WTC11 (cell line): Measurements from ENCODE around the gene FAF1. TPM values are rescaled to one million over a fixed set of nuclear protein-coding genes. Genes with fewer than 3 reads are reported as not detected.

Experiments
- ATAC-seq: fragments of 200-7000 bp; cut with Tn5 transposase; 2 replicates; pipeline ENCODE4 v1.10.0; 2021; ENCODE audit warnings: mild to moderate bottlenecking, moderate library complexity
- CTCF ChIA-PET: fragments of 300-600 bp; sonication (Branson Sonifier 250); formaldehyde crosslinking; loops from one replicate; lab custom pipeline; 2021; ENCODE audit warnings: antibody characterized with exemption; lab: Charles Lee
- POLR2A ChIA-PET: fragments of 350-600 bp; sonication (Branson Sonifier 250); formaldehyde crosslinking; loops from one replicate; lab custom pipeline; 2021; ENCODE audit warnings: antibody characterized with exemption; lab: Charles Lee
- DNase-seq: peaks from one replicate; pipeline ENCODE4 v3.0.0; 2021; ENCODE audit warnings: low spot score
- H3K27ac Mint-ChIP-seq: 2 replicates; pipeline ENCODE4 v1.8.0; 2021; ENCODE audit warnings: mixed read lengths
- H3K27me3 Mint-ChIP-seq: 2 replicates; pipeline ENCODE4 v1.8.0; 2021; ENCODE audit warnings: low read depth, mild to moderate bottlenecking, moderate library complexity, mixed read lengths
- H3K36me3 Mint-ChIP-seq: 2 replicates; pipeline ENCODE4 v1.8.0; 2021; ENCODE audit warnings: mixed read lengths
- H3K4me1 Mint-ChIP-seq: 2 replicates; pipeline ENCODE4 v1.8.0; 2022; ENCODE audit warnings: mixed read lengths
- H3K4me3 Mint-ChIP-seq: 2 replicates; pipeline ENCODE4 v1.8.0; 2021; ENCODE audit warnings: mild to moderate bottlenecking, moderate library complexity, mixed read lengths
- H3K9me3 Mint-ChIP-seq: 2 replicates; pipeline ENCODE4 v1.8.0; 2021; ENCODE audit warnings: mixed read lengths
- ARID4B ChIP-seq: sonication (generic); formaldehyde crosslinking; IDR thresholded peaks from 2 replicates; pipeline ENCODE4 v1.8.0; 2023; ENCODE audit warnings: missing genetic modification reagents, mild to moderate bottlenecking, borderline replicate concordance
- ETV6 ChIP-seq: sonication (generic); formaldehyde crosslinking; IDR thresholded peaks from 2 replicates; pipeline ENCODE4 v1.8.1; 2022; ENCODE audit warnings: mild to moderate bottlenecking, missing genetic modification reagents
- HMGA2 ChIP-seq: fragments of 250-450 bp; sonication (Bioruptor Pico); IDR thresholded peaks from 2 replicates; pipeline ENCODE4 v1.4.0; 2021; ENCODE audit warnings: mild to moderate bottlenecking, moderate library complexity
- HMGXB4 ChIP-seq: sonication (generic); formaldehyde crosslinking; IDR thresholded peaks from 2 replicates; pipeline ENCODE4 v1.8.1; 2023; ENCODE audit warnings: mild to moderate bottlenecking, moderate library complexity, missing genetic modification reagents
- MLX ChIP-seq: sonication (generic); formaldehyde crosslinking; IDR thresholded peaks from 2 replicates; pipeline ENCODE4 v1.8.1; 2023; ENCODE audit warnings: mild to moderate bottlenecking, missing genetic modification reagents, moderate library complexity
- PRRX2 ChIP-seq: fragments of 250-450 bp; sonication (Bioruptor Pico); IDR thresholded peaks from 2 replicates; pipeline ENCODE4 v1.8.0; 2021; ENCODE audit warnings: mild to moderate bottlenecking
- USF2 ChIP-seq: sonication (generic); formaldehyde crosslinking; IDR thresholded peaks from 2 replicates; pipeline ENCODE4 v1.8.1; 2023; ENCODE audit warnings: mild to moderate bottlenecking, missing genetic modification reagents, moderate library complexity
- ZBTB43 ChIP-seq: sonication (generic); formaldehyde crosslinking; IDR thresholded peaks from 2 replicates; pipeline ENCODE4 v1.8.1; 2023; ENCODE audit warnings: mild to moderate bottlenecking, missing genetic modification reagents
- ZNF121 ChIP-seq: sonication (generic); formaldehyde crosslinking; IDR thresholded peaks from 2 replicates; pipeline ENCODE4 v1.8.0; 2023; ENCODE audit warnings: missing genetic modification reagents
- ZNF423 ChIP-seq: fragments of 250-450 bp; sonication (Bioruptor Pico); IDR thresholded peaks from 2 replicates; pipeline ENCODE4 v2.1.2; 2022; ENCODE audit warnings: mild to moderate bottlenecking, moderate library complexity
- ZNF512 ChIP-seq: sonication (generic); formaldehyde crosslinking; IDR thresholded peaks from 2 replicates; pipeline ENCODE4 v1.8.1; 2022; ENCODE audit warnings: missing genetic modification reagents, borderline replicate concordance
- total RNA-seq: library from RNA; stranded (reverse); gene quantifications from 3 replicates; pipeline ENCODE4 v1.2.3, GENCODE V29; 2021
- TF ChIP-seq, protein P1 (sequence below): sonication (generic); formaldehyde crosslinking; IDR thresholded peaks from 2 replicates; pipeline ENCODE4 v1.8.0; 2023; ENCODE audit warnings: mild to moderate bottlenecking, missing genetic modification reagents
- TF ChIP-seq, protein P2 (sequence below): sonication (generic); formaldehyde crosslinking; IDR thresholded peaks from 2 replicates; pipeline ENCODE4 v1.8.1; 2022; ENCODE audit warnings: mild to moderate bottlenecking, moderate library complexity, missing genetic modification reagents
- TF ChIP-seq, protein P3 (sequence below): fragments of 250-450 bp; sonication (Bioruptor Pico); IDR thresholded peaks from 2 replicates; pipeline ENCODE4 v1.9.0; 2021; ENCODE audit warnings: mild to moderate bottlenecking
- TF ChIP-seq, protein P4 (sequence below): sonication (generic); formaldehyde crosslinking; IDR thresholded peaks from 2 replicates; pipeline ENCODE4 v1.8.1; 2022; ENCODE audit warnings: low read depth, mild to moderate bottlenecking, moderate library complexity, missing genetic modification reagents, borderline replicate concordance

Gene FAF1
- total RNA-seq, 1 experiment from 2014 or later = 53.5 TPM

GRCh38 chr1:50646526-50646925 is 313.5 kb downstream of the FAF1 start (continued):
- TF ChIP-seq ZBTB43 = no peak
- TF ChIP-seq USF2 (CRISPR knock-in tag) = no peak
- no peak for TF ChIP-seq ZNF121
- TF ChIP-seq ZNF423 = no peak
- TF ChIP-seq, protein P1, sequence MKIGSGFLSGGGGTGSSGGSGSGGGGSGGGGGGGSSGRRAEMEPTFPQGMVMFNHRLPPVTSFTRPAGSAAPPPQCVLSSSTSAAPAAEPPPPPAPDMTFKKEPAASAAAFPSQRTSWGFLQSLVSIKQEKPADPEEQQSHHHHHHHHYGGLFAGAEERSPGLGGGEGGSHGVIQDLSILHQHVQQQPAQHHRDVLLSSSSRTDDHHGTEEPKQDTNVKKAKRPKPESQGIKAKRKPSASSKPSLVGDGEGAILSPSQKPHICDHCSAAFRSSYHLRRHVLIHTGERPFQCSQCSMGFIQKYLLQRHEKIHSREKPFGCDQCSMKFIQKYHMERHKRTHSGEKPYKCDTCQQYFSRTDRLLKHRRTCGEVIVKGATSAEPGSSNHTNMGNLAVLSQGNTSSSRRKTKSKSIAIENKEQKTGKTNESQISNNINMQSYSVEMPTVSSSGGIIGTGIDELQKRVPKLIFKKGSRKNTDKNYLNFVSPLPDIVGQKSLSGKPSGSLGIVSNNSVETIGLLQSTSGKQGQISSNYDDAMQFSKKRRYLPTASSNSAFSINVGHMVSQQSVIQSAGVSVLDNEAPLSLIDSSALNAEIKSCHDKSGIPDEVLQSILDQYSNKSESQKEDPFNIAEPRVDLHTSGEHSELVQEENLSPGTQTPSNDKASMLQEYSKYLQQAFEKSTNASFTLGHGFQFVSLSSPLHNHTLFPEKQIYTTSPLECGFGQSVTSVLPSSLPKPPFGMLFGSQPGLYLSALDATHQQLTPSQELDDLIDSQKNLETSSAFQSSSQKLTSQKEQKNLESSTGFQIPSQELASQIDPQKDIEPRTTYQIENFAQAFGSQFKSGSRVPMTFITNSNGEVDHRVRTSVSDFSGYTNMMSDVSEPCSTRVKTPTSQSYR (CRISPR knock-in tag) = no peak
- TF ChIP-seq ZNF512 = no peak
- no peak for TF ChIP-seq PRRX2 (CRISPR knock-in tag)
- TF ChIP-seq, protein P2, sequence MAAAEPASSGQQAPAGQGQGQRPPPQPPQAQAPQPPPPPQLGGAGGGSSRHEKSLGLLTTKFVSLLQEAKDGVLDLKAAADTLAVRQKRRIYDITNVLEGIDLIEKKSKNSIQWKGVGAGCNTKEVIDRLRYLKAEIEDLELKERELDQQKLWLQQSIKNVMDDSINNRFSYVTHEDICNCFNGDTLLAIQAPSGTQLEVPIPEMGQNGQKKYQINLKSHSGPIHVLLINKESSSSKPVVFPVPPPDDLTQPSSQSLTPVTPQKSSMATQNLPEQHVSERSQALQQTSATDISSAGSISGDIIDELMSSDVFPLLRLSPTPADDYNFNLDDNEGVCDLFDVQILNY (CRISPR knock-in tag) = no peak
- no peak for TF ChIP-seq MLX
- TF ChIP-seq ETV6 (CRISPR knock-in tag) = no peak
- TF ChIP-seq HMGXB4 (CRISPR knock-in tag) = no peak
- TF ChIP-seq, protein P3, sequence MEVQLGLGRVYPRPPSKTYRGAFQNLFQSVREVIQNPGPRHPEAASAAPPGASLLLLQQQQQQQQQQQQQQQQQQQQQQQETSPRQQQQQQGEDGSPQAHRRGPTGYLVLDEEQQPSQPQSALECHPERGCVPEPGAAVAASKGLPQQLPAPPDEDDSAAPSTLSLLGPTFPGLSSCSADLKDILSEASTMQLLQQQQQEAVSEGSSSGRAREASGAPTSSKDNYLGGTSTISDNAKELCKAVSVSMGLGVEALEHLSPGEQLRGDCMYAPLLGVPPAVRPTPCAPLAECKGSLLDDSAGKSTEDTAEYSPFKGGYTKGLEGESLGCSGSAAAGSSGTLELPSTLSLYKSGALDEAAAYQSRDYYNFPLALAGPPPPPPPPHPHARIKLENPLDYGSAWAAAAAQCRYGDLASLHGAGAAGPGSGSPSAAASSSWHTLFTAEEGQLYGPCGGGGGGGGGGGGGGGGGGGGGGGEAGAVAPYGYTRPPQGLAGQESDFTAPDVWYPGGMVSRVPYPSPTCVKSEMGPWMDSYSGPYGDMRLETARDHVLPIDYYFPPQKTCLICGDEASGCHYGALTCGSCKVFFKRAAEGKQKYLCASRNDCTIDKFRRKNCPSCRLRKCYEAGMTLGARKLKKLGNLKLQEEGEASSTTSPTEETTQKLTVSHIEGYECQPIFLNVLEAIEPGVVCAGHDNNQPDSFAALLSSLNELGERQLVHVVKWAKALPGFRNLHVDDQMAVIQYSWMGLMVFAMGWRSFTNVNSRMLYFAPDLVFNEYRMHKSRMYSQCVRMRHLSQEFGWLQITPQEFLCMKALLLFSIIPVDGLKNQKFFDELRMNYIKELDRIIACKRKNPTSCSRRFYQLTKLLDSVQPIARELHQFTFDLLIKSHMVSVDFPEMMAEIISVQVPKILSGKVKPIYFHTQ (CRISPR knock-in tag) = no peak

DNA sequence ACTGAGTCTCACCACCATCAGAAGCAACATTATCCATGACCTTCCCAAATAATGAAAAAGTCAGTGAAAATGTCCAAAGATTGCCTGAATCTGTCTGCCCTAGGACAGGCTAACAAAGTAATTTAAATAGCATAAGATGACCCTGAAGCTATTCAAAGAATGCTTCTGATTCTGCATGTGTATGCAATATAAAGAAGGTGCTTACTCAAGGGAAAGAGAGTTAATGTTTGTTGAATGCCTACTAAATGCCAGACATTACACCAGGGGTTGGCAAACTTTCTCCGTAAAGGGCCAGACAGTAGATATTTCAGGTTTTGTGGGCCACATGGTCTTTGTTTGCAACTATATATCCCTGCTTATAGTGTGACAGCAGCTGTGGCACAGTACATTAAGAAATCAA is 314.9 kb downstream of the FAF1 start:
- peak overlapping the region; percentile 67 for H3K27ac Mint-ChIP-seq
- peaks cover 19% of the 10 kb centered on the region for H3K4me1 Mint-ChIP-seq
- TF ChIP-seq, protein P4, sequence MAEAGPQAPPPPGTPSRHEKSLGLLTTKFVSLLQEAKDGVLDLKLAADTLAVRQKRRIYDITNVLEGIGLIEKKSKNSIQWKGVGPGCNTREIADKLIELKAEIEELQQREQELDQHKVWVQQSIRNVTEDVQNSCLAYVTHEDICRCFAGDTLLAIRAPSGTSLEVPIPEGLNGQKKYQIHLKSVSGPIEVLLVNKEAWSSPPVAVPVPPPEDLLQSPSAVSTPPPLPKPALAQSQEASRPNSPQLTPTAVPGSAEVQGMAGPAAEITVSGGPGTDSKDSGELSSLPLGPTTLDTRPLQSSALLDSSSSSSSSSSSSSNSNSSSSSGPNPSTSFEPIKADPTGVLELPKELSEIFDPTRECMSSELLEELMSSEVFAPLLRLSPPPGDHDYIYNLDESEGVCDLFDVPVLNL = no peak
- TF ChIP-seq HMGA2 (no peak), ARID4B (CRISPR knock-in tag) (no peak), HMGXB4 (CRISPR knock-in tag) (no peak)

More for the DNA sequence above, 314.9 kb downstream of the FAF1 start:
- Mint-ChIP-seq H3K4me3 (no peak overlapping the region), H3K27me3 (no peaks in the 10 kb centered on the region), H3K36me3 (no peaks in the 10 kb centered on the region), H3K9me3 (no peaks in the 10 kb centered on the region)
- ATAC-seq = peak; percentile 79
- ChIA-PET CTCF (no interaction called here), POLR2A (no interaction called here)
- no peak for DNase-seq
